Activated T-helper 1 cell treated with anti-CD3 and anti-CD28 coated beads, Interleukin-2, amount 50 U/mL, for 16 hours (primary cell): Measurements from ENCODE around the gene RSPO1.

ENCODE experiments used
- DNase-seq, 2 donors: peaks; one replicate each; pipeline ENCODE4 v3.0.0-alpha.2; 2020; ENCODE audit warnings: low read depth in 1 of 2, low spot score in 1 of 2

Gene RSPO1

GRCh38 chr1:37657620-37658412, 23.1 kb upstream of the RSPO1 start:
- no peak for DNase-seq

- no peak for DNase-seq
Observed at GRCh38 chr1:37656881-37657280, 22.2 kb upstream of the RSPO1 start.

- no peak for DNase-seq
Observed at GRCh38 chr1:37656026-37656425, 21.3 kb upstream of the RSPO1 start.

GRCh38 chr1:37655274-37655673, 20.6 kb upstream of the RSPO1 start:
- DNase-seq: no peak

- no peak for DNase-seq
Observed at GRCh38 chr1:37653906-37654305, 19.2 kb upstream of the RSPO1 start.

- DNase-seq: no peak
Observed at GRCh38 chr1:37652976-37653375, 18.3 kb upstream of the RSPO1 start.

- no peak for DNase-seq
Observed at GRCh38 chr1:37651803-37652202, 17.1 kb upstream of the RSPO1 start.

GRCh38 chr1:37650721-37651120, 16.0 kb upstream of the RSPO1 start:
- no peak for DNase-seq

- DNase-seq: no peak
Observed at GRCh38 chr1:37650173-37650572, 15.5 kb upstream of the RSPO1 start.

GRCh38 chr1:37647281-37647680, 12.6 kb upstream of the RSPO1 start:
- no peak for DNase-seq

GRCh38 chr1:37641059-37641458, 6.4 kb upstream of the RSPO1 start:
- no peak for DNase-seq

GRCh38 chr1:37636435-37636834, 1.7 kb upstream of the RSPO1 start:
- DNase-seq: no peak

GRCh38 chr1:37634992-37635902, 555 bp upstream of the RSPO1 start:
- DNase-seq: no peak

- DNase-seq: no peak
Observed at GRCh38 chr1:37633938-37634243, 801 bp downstream of the RSPO1 start.

- DNase-seq: no peak
Observed at GRCh38 chr1:37633040-37633937, 1.4 kb downstream of the RSPO1 start.

- no peak for DNase-seq
Observed at GRCh38 chr1:37631036-37631435, 3.7 kb downstream of the RSPO1 start.

GRCh38 chr1:37630426-37631028, 4.2 kb downstream of the RSPO1 start:
- no peak for DNase-seq

GRCh38 chr1:37629726-37630425, 4.8 kb downstream of the RSPO1 start:
- no peak for DNase-seq

- DNase-seq: no peak
Observed at GRCh38 chr1:37629008-37629407, 5.7 kb downstream of the RSPO1 start.

GRCh38 chr1:37628026-37628556, 6.6 kb downstream of the RSPO1 start:
- DNase-seq: no peak
